COLO829 (cell line): Measurements from ENCODE around the gene KMO.
A peak's percentile ranks its signal among the peaks of the same experiment; 100 is the strongest.

ENCODE experiments used
- DNase-seq: peaks from one replicate; pipeline ENCODE4 v3.0.0; 2012; ENCODE audit warnings: low spot score

The KMO gene

DNA sequence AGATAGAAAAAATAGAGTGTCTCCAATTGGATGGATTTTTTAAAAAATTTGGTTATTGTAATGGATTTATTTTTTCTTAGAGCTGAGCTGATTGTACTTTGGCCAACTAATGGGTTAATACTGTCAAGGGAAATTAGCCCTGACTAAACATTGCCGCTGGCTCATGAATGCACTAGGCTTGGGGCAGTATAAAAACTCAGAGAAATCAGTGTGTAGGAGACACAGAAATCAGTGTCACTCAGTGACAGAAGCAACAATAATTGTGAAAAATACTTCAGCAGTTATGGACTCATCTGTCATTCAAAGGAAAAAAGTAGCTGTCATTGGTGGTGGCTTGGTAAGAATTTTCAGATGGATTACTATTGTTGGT, at the start of gene KMO:
KMO (plus strand) TSS at position 217 of the 370 bp plus-strand sequence; CDS start at position 284, 67 bp downstream.
- no peak for DNase-seq

DNA sequence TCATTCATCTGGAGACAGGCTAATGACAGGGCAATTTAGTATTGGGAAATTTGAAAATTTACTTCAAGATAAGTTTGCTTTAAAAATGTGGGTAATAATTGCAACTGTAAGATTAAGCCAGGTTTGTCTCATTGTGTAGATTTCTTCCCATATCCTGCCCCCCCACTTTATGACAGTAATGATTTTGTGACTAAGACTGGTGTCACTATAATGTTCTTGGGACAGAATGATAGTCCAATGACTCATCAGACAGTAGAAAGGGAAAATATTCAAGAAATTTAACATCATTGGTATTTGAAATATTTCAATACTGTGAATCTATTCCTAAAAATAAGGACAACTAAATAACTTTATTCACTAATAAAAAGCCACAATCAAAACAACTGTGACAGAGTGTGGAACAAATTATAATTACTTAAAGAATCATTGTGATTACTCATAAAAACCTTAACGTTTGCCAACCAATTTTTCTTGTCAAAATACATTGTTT, 49.4 kb upstream of the KMO start:
- DNase-seq: peak; percentile 32

DNA sequence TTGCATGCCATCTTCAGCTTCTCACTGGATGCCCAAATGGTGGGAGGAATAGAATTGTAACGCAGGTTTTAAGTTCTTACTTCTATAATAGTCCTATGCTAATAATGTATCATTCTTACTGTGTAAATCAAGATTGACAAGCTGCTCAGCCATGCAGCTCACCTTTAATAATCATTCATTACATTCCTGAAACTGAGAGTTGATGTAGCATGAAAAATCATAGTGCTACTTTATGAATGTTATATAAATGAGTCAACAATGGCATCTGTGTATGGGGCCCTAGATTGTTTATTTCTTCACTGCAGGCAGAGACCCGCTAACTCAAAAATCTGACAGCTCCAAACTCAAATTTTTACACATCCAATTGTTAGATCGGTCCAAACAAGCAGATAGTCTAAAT, 47.0 kb upstream of the KMO start:
- DNase-seq: no peak

DNA sequence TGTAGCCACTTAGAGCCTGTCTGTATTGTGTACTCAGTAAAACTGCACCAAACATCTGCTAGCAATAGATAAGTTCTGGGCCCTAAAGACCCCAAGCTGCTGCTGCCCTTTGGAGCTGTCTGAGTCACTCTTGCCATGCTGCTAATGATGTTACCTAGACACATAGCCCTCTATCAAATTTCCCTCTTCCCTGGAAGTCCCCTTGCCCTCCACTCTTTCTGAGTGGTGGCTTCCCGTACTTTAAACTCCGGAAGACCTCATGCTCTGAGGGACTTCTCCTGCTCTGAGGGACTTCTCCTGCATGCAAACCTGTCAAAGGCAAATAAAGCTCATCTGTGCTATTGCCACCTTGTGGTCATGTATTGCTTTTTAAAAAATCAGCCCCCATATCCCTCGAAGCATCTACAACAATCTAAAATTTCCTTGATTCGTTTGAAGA, 46.6 kb upstream of the KMO start:
- peak; percentile 39 for DNase-seq

DNA sequence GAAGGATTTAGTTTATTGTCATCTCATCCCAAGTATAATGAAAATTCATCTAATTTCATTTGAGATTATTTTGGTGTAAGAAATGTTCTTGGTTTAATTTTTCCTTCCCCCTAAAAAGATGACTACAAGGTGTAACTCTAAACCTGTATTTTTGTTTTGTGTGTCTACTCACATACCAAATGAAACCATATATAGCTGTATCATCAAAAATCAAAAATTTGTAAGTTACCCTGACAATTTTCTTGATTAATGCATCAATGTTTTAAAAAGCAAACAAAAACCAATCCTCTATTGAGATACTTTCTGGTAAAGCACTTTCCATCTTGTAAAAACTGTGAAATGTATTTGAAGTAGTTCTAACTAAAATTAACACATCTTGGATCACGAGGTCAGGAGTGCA, 43.4 kb upstream of the KMO start:
- DNase-seq: no peak

DNA sequence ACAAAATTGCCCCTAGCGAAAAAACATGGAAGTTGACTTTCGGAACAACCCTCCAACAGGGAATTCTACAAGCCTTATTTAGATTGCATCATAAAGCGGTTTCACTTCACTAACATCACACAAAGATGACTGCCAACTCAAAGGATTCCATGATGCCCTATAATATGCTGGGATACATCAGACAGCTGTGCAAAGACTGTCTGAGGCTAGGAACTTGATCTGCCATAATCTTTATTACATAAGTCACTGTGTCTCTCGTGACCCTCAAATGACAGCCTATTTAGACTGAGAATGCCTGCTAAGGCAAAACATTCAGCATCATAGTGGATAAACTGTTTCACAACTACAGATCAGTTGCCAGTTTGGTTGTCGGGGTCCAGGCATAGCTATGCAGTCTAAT, 36.4 kb upstream of the KMO start:
- DNase-seq: no peak

DNA sequence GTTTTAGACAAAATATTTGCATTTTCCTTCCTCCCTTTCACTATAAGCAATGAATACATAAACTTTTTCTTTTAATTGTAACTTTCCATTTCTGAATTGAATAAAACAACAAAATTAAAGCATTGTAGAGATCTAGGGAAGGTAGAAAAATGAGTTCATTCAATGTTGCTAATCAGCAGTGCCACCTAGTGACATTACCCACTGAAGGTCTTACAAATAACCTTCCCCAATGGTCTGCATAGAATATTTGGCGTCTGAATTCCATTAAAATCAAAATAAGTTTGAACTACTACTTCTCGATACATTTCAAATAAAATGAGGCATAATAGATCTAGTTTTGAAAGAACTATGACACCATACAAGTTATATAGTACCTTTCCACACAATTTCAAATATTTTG, 32.3 kb upstream of the KMO start:
- DNase-seq: no peak

DNA sequence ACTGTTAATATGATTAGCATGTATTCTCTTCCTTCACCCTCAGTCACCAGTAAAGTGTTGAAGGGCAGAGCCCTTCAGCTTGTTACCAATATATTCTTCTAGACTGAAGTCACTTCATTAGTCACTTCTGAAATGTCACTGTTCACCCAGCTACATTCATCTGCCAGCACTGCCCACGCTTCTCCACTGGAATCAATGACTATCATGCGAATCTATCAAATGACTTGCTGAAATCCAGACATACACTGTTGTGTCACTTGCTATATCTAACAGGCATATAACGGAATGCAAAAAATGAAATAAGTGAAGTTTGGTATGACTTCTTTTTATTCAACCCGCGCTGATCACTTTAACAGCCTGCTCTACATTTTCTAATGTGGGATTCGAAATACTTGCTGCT, 28.7 kb upstream of the KMO start:
- DNase-seq: no peak

DNA sequence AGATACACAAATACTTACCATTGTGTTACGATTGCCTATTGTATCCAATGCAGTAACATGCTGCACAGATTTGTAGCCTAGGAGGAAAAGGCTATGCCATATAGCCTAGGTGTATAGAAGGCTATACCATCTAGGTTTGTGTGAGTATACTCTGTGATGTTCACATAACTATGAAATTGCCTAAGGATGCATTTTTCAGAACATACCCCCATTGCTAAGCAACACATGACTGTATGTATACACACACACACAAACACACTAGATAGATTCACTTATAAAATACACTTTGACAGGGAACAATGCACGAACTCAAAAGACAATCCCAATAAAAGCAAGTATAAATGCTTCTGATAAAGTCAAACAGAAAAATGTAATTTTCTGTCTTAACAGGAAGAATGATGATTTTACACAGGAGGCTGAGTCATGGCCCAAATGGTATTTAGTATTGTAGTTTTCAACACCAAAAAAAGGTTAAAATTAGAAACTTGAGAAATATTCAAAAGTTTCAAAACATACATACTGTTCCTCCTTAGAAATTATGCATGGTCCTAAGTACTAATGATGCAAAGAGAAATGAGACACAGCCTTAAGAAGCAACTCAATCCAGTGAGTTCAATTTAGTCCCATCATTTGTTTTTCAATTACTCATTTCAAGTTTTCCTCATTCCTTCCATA, 24.9 kb upstream of the KMO start:
- no peak for DNase-seq

DNA sequence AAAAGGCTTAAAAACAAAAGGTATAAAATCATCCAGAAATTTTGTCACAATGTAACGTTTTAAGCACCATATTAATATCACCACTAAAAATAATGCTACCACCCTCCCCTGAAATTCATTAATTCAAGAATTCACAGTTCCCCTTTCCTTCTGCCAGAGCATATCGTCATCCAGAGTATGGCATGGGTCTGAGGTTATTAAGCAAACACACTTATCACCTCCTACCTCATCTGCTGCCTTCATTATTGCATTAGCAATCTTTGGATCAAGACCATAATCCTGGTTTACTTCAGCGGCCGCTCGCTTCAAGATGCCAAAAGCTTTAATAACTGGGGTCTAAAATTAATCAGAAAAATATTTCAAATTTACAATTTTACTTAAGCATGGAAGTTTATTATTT, 18.8 kb upstream of the KMO start:
- DNase-seq: no peak

DNA sequence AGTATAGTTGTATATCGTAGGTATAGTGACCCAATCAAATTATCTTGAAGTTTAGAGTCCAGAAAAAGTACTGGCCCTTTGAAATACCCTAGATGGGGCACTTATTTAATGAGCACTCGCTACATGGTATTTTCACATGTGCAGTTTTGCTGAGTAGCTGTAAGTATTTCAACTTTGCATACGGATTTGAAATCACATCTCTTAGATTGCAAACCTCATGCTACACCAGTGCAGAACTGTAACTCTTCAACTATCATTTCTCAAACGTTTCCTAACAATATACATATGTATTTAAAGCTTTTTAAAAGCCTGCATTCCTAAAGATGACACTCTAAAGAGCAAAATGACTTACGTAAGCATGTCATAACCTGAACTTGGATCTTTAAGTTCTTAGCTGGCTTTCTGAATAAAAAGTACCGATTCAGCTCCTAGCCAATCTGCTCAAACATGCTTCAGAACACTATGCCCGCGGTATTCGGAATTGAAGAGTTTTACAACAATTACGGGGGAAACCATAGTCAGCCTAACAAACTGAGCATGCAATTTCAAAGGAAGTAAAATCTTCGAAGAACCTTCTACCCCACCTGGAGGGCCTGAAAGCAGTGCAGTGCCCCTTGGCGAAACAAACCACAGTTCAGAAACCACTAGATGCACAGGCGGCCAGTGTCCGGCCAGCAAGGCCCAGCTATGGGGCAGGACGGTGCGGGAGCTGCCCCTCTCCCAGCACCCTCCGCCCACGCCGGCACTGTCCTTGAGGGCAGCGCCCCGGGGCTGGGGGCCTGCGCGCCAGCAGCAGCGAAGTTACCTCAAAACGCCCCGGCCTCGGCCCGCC, 13.5 kb upstream of the KMO start:
- no peak for DNase-seq

DNA sequence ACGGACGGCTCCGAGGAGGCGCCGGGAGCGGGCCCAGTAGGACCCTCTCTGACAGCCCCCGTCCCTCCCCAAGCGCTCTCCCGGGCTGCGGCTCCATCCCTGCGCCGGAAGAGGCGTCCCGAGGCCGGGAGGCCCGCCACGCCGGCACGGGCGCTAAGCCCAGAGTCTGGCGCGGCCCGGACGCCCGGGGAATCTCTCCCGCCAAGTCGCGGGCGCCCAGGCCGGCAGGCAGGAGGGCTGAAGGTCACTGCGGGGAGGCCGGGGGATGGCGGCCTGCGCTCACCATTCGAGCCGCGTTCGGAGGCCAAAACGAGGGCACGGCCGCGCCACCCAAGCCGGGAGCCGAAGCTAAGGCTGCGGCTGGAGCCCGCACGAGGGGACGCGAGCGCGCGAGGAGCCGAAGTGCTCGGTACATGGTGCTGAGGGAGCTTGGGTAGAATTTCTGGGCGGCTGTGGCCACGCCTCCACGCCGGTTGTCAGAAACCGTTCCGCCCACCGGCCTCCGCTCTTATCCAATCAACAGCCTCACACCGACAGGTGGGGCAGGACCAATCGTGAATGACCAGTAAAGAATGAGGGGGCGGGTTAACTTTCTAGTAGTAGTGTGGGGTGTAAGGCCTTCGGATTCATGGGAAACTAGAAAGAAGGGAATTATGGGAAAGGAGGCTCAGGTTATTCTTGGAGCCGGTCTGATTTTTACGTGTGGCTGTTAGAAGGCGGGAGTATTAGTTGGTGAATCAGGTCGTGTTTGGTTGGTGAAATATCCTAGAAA, 12.7 kb upstream of the KMO start, which contains the start of gene FH:
FH (minus strand) TSS at position 448 of the 772 bp plus-strand sequence; CDS start at position 415, 33 bp downstream.
- peak; percentile 94 for DNase-seq

DNA sequence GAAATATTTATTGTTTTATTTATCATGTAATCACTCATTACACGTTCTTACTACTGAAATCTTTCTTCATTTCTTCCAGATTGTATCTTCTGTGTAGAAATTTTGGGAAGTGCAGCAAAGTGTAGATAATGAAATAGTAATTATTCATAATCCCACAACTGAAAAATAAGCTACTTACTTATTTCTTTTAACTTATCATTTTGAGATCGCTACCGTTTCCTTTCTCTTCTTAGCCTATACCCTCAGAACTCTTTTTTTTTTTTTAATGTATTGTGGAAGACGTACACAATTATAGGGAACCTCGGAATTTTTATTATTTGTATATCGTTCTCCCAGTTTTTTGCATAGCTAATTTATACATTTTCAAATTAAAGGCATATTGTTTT, 12.1 kb upstream of the KMO start:
- DNase-seq: no peak

DNA sequence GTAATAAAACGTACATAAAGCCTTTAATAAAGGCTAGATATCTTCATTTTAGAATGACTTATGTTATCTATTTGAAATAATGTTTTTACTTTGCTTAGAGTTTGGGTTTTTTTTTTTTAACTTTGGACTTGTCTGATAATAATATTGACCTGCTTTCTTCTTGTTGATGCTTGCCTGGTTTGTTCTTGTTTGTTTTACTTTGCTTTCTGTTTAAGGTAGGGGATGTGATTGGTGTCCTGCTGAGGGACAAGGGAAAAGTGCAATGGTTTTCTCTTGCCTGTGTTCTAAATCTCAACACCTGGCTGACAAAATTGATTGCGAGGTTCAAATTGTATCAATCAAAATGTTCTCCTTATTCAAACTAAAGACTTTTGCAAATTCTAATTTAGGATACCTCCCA, 10.5 kb upstream of the KMO start:
- no peak for DNase-seq

DNA sequence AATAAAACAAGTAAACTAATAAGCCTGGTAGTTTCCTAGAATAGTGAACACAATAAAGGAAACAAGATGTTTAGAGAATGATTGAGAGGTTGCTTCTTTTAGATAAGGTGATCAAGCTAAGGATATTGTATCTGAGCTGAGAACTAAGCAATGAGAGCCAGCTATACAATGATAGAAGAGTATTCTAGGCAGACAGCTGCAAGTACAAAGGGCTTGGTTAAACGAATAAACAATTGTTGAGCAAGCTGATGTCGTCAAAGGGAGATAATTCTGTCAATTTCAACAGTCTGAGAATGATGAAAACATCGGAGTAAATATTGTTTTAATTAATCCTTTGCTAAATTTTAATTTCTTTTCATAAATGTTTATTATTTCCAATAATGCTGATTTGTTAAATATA, 7.2 kb upstream of the KMO start:
- no peak for DNase-seq

DNA sequence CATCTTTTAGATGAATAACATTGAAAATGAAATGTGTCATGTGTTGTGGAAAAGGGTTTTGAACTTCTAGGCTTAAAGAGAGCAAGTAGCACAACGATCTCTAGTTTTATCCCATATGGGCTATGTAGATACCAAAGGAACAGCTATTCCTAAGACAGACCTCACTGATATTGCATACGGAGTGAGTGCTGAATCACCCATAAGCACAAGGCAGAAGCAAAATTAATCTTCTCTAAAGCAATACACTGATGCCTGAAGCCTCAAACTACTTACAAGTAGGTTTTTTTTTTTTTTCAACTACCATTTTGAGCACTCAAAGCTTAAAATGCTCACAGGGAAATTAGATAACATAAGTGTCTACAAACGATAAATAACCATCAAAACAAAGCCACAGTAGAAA, 5.0 kb upstream of the KMO start:
- DNase-seq: no peak

DNA sequence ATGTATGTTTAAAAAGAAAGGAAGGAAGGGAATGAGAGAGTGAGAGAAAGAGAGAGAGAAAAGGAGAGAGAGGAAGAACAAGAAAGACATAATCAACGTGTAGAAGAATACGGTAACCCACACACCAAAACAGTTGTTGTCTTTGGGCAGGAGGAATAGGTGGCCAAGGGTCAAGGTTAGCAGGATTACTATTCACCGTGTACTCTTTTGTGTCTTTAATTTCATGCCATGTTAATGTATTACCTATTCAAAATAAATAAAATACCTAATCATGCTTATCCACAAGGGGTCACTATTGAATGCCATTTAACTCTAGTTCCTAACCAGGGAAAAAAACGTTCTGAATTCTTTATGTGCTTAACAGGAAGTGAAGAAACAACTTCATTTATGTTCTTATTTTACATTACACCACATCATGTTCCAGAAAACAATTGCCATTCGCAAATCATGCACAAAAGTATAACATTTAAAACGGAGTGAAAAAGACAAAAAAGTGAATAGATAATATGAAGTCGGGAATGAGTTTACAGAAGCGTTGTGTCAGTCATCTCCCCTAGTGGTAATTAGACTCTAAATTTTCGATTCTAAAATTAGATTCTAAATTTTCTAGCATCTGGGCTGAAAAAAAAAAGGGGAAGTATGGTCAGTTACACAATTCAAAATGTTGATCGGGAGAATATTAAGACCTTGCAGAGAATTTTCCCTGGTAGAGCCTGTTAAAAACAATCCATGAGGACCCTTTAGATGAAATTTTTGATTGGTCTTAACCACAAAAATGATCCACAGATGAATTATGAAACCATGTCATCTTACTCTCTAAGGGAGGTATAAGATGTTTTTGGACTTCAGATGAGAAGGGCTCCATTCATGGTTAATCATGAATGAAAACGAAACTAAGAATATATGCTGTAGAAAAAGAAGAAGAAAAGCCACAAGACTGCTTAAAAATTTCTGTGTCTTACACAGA, 700 bp upstream of the KMO start:
- DNase-seq: peak; percentile 57

DNA sequence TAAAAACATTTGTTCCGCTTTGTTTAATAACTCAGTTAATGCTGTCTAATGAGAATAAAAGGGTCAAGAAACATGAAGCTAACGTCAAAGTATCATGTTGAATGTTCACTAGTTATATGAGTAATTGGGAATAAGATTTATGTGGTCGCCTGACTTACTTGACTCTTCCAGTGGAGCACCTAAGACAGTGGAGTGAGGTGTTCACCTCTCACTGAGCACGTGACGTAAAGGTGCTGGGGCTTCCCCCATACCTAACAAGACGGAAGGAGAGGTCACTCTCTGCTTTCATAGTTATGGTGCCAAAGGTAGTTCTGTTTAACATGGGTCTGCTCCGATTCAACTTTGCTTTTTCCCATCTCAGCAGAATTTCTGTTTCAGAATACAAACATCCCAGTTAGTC, 686 bp downstream of the KMO start:
- no peak for DNase-seq

DNA sequence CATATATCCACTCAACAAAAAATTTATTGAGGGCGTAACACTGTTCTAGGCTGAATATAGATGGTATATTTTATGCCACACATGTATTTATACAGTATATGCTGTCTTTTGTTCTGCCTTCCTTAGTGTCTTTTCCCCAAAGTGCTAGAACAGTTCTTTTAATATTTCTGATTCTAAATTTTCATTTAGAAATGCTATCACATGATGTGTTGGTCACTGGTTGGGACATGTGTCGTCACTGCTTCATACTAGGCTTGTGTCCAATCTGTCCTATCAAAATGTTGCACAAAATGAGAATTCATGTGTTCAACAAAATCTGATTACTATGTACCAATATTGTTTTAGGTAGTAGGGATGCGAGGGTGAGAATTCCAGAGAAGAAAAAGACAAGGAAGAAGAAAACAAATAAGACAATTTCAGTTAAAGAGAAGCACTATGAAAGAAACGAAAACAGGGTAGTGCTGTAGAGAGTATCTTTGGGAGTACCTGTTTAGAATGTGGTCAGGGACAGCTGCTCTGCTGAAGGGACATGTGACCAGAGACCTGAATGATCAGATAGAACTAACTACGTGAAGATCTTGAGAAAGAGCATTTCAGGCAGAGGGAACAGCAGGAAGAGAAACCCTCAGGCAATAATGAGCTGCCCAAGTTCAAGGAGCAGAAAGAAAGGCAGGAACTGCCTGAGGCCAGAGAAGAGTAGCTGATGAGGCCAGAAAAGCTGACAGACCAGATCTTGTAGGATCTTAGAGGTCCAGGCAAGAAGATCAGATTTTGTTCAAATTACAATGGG, 1.3 kb downstream of the KMO start:
- DNase-seq: no peak

DNA sequence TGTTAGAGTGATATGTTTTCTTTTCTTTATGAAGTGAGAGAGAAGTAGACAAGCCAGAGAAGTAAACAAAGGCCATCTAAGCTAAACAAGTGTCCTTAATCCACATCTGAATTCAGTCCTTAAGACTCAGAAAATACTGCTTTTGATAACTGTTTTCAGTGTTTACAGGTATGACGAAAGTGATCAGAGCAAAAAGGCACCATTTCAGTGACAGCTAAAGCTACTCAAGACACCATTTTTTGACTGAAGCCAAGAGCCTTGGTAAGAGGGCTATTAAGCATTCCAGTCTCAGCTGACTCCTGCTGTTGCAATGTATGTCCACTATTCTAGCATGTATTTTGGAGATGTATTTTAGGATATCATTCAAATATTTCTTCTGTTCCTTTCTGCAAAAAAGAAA, 4.1 kb downstream of the KMO start:
- no peak for DNase-seq

DNA sequence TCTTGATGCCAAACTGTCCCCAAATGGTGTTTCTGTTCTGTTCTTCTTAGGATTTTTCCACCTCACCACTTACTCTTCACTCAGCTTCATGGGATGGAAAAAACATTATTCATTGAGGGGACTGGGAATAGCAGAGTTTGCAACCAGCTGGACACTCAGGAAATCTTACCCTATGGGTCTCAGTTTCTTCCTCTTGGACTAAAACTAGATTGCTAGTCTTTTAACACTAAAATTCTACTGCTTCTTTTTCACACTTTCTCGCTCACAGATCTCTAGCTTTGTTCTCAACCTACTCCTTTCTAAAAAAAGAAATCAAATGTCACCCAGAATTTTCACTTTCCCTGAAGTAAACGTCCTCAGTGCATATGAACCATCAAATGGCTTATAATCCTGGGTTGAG, 4.8 kb downstream of the KMO start:
- DNase-seq: no peak
